Brain microvascular endothelial cell (primary cell): ENCODE measurements around the gene CHRNA5.
"Not testable (repeated sequence)": the region's sequence is repeated elsewhere in the genome, so short reads cannot be mapped to it uniquely, and the experiment has no call there.

Source experiments
- DNase-seq: peaks from one replicate; pipeline ENCODE4 v3.0.0-alpha.2; 2020
- H3K27ac ChIP-seq: fragments of 250-450 bp; sonication (Bioruptor Pico); 2 replicates; pipeline ENCODE4 v1.5.1; 2020; ENCODE audit warnings: mild to moderate bottlenecking, moderate library complexity
- H3K27me3 ChIP-seq: fragments of 250-450 bp; sonication (Bioruptor Pico); replicated peaks from 2 replicates; pipeline ENCODE4 v1.5.1; 2020; ENCODE audit warnings: mild to moderate bottlenecking
- H3K36me3 ChIP-seq: fragments of 250-450 bp; sonication (Bioruptor Pico); replicated peaks from 2 replicates; pipeline ENCODE4 v1.5.1; 2020; ENCODE audit warnings: mild to moderate bottlenecking
- H3K4me3 ChIP-seq: 2 replicates; pipeline ENCODE4 v1.5.1; 2011; ENCODE audit warnings: low read depth, mild to moderate bottlenecking, control low read depth, low read length, moderate library complexity
- CTCF ChIP-seq: IDR thresholded peaks from 2 replicates; pipeline ENCODE4 v1.5.1; 2011; ENCODE audit warnings: low read depth, mild to moderate bottlenecking, moderate library complexity, low read length, control low read depth, inconsistent platforms; ENCODE audit errors: missing control alignments
- in situ Hi-C: cut with HindIII; loops from 2 replicates; pipeline ENCODE4 v1.10.0; 2017; ENCODE audit warnings: low sequenced_read_pairs, low pct_ligation_motif_present

Gene CHRNA5

GRCh38 chr15:78537266-78537905 is 27.9 kb upstream of the CHRNA5 start:
- no peak overlapping the region for H3K27ac ChIP-seq
- peaks cover 2% of the 10 kb centered on the region for H3K36me3 ChIP-seq
- H3K4me3 ChIP-seq, result no peak overlapping the region
- no peaks in the 10 kb centered on the region for H3K27me3 ChIP-seq
- in situ Hi-C loops, result no loop called here
- no peak for TF ChIP-seq CTCF
- no peak for DNase-seq

GRCh38 chr15:78538358-78538757 is 27.0 kb upstream of the CHRNA5 start:
- TF ChIP-seq CTCF, result no peak
- Histone ChIP-seq H3K36me3 (peaks cover 10% of the 10 kb centered on the region), H3K4me3 (no peak overlapping the region), H3K27me3 (no peaks in the 10 kb centered on the region), H3K27ac (no peak overlapping the region)
- no peak for DNase-seq
- in situ Hi-C loops, result no loop called here

GRCh38 chr15:78539464-78540140 is 25.7 kb upstream of the CHRNA5 start:
- peaks cover 15% of the 10 kb centered on the region for H3K36me3 ChIP-seq
- in situ Hi-C loops, H3K27me3 ChIP-seq: not testable (repeated sequence)
- peak overlapping the region; percentile 90 for H3K4me3 ChIP-seq
- peak; percentile 1 for DNase-seq
- H3K27ac ChIP-seq, result peak overlapping the region; percentile 96

GRCh38 chr15:78540141-78540870 is 25.0 kb upstream of the CHRNA5 start, which contains the start of gene PSMA4:
Gene PSMA4 (plus strand): TSS chr15:78540444. CDS start chr15:78541928, 1,484 bp downstream.
- no peaks in the 10 kb centered on the region for H3K27me3 ChIP-seq
- in situ Hi-C loops, result no loop called here
- DNase-seq, result peak; percentile 77
- H3K4me3 ChIP-seq, result peak within 1 kb of the TSS; percentile 90
- peak; percentile 5 for TF ChIP-seq CTCF
- H3K36me3 ChIP-seq, result peaks cover 21% of the 10 kb centered on the region
- H3K27ac ChIP-seq, result peak within 1 kb of the TSS; percentile 96

- Histone ChIP-seq H3K36me3 (peaks cover 29% of the 10 kb centered on the region), H3K27ac (peak overlapping the region; percentile 96), H3K27me3 (no peaks in the 10 kb centered on the region), H3K4me3 (peak overlapping the region; percentile 90)
- TF ChIP-seq CTCF, result no peak
- no peak for DNase-seq
- in situ Hi-C loops, result no loop called here
These were observed 24.2 kb upstream of the CHRNA5 start for GRCh38 chr15:78540871-78541743.
